IPS-20b (cell line): ENCODE measurements around the gene PNPO.

ENCODE experiments used
- H3K27ac ChIP-seq: one replicate; pipeline ENCODE4 v1.5.1; 2013; ENCODE audit warnings: low read length
- H3K27me3 ChIP-seq: 2 replicates; pipeline ENCODE4 v1.6.1; 2013; ENCODE audit warnings: mild to moderate bottlenecking, low read length, inconsistent platforms; ENCODE audit not compliant: insufficient read depth
- H3K36me3 ChIP-seq: 2 replicates; pipeline ENCODE4 v1.6.1; 2013; ENCODE audit warnings: low read depth, mild to moderate bottlenecking, inconsistent platforms, low read length, moderate library complexity; ENCODE audit not compliant: insufficient read depth
- H3K4me1 ChIP-seq: 2 replicates; pipeline ENCODE4 v1.6.1; 2013; ENCODE audit warnings: mild to moderate bottlenecking, control low read depth, inconsistent platforms, low read length, moderate library complexity; ENCODE audit not compliant: insufficient read depth
- H3K4me3 ChIP-seq: 2 replicates; pipeline ENCODE4 v1.5.1; 2013; ENCODE audit warnings: mild to moderate bottlenecking, low read length, inconsistent platforms
- H3K9ac ChIP-seq: 2 replicates; pipeline ENCODE4 v1.6.1; 2013; ENCODE audit warnings: low read depth, mild to moderate bottlenecking, inconsistent platforms, low read length, moderate library complexity
- H3K9me3 ChIP-seq: 2 replicates; pipeline ENCODE4 v1.6.1; 2013; ENCODE audit warnings: mild to moderate bottlenecking, low read depth, low read length, inconsistent platforms; ENCODE audit not compliant: insufficient read depth

PNPO gene

DNA sequence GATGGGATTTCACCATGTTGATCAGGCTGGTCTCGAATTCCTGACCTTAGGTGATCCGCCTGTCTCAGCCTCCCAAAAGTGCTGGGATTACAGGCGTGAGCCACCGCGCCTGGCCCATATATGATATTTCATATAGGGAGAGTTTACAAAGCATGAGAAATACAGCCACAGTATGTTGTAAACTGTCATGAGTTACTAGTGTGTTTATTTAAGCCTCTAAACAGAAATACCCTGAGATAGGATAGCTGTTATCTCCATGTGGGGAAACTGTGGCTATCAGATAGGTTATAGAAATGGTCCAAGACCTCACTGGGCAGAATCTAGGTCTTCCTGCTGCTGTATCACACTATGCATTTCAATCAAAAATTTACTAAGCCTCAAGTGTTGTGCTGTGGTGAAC is 27.5 kb downstream of the PNPO start:
- peaks cover 4% of the 10 kb centered on the region; the same call in 1 of the 2 replicates for H3K4me1 ChIP-seq

GRCh38 chr17:47969930-47970724 is 28.8 kb downstream of the PNPO start:
- Histone ChIP-seq H3K9ac (peak overlapping the region; percentile 52; the same call in 1 of the 2 replicates), H3K27me3 (no peaks in the 10 kb centered on the region; the same call in 1 of the 2 replicates), H3K4me3 (peak overlapping the region; percentile 59), H3K4me1 (peaks cover 4% of the 10 kb centered on the region; the same call in 1 of the 2 replicates), H3K36me3 (peaks cover 21% of the 10 kb centered on the region), H3K27ac (no peak overlapping the region), H3K9me3 (no peaks in the 10 kb centered on the region)

More for the DNA sequence above, 27.5 kb downstream of the PNPO start:
- Histone ChIP-seq H3K27ac (no peak overlapping the region), H3K27me3 (no peaks in the 10 kb centered on the region; the same call in 1 of the 2 replicates), H3K9ac (no peak overlapping the region), H3K36me3 (peaks cover 10% of the 10 kb centered on the region), H3K4me3 (no peak overlapping the region), H3K9me3 (no peaks in the 10 kb centered on the region)

- H3K27me3 ChIP-seq = no peaks in the 10 kb centered on the region; the same call in 1 of the 2 replicates
- peaks cover 4% of the 10 kb centered on the region; the same call in 1 of the 2 replicates for H3K4me1 ChIP-seq
- H3K27ac ChIP-seq = peak within 1 kb of the TSS; percentile 40
- H3K9me3 ChIP-seq = no peaks in the 10 kb centered on the region
- peak within 1 kb of the TSS; percentile 84 for H3K9ac ChIP-seq
- peak within 1 kb of the TSS; percentile 80 for H3K4me3 ChIP-seq
- peaks cover 29% of the 10 kb centered on the region for H3K36me3 ChIP-seq
These were observed 29.5 kb downstream of the PNPO start, which contains the start of gene CDK5RAP3 for GRCh38 chr17:47970725-47971499. Gene CDK5RAP3, plus strand, starts transcription at chr17:47971113. Its CDS starts 34 bp downstream, at chr17:47971147.

DNA sequence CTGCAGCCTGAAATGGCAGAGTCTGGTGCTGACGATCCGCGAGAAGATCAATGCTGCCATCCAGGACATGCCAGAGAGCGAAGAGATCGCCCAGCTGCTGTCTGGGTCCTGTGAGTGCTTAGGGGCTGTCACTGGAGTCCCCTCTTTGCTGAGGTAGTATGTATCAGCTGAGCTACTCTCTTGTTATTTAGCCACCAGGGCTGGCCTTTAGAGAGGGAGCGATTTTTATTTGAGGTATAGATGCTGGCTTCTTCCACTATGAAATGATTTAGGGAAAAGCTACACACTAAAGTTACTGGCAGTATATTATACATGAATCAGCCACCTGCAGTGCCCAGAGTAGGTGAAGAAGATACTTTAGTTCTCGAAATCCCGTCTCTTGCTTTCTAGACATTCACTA is 32.2 kb downstream of the PNPO start:
- no peak overlapping the region for H3K27ac ChIP-seq
- H3K27me3 ChIP-seq = no peaks in the 10 kb centered on the region; the same call in 1 of the 2 replicates
- no peaks in the 10 kb centered on the region for H3K9me3 ChIP-seq
- H3K4me3 ChIP-seq = no peak overlapping the region
- H3K9ac ChIP-seq = no peak overlapping the region
- H3K36me3 ChIP-seq = peaks cover 47% of the 10 kb centered on the region
- H3K4me1 ChIP-seq = peaks cover 4% of the 10 kb centered on the region; the same call in 1 of the 2 replicates

DNA sequence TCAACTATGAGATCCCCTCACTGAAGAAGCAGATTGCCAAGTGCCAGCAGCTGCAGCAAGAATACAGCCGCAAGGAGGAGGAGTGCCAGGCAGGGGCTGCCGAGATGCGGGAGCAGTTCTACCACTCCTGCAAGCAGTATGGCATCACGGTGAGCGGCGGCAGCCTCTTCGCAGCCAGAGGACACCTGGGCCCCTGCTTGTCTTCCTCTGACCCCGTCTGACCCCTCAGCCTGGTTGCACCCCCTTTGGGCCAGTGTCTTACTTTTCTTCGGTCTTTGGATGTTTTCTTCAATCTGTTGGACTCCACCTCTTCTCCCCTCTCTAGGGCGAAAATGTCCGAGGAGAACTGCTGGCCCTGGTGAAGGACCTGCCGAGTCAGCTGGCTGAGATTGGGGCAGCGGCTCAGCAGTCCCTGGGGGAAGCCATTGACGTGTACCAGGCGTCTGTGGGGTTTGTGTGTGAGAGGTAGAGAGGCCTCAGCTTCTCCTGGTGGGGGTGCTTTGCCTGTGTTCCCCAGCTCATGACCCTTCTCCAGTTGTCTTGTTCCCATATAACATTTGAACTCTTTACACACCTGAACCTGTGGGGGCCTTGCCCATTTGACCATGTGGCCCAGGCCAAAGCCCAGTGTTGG is 33.9 kb downstream of the PNPO start:
- H3K27me3 ChIP-seq = no peaks in the 10 kb centered on the region; the same call in 1 of the 2 replicates
- no peak overlapping the region for H3K9ac ChIP-seq
- peaks cover 2% of the 10 kb centered on the region; the same call in 1 of the 2 replicates for H3K4me1 ChIP-seq
- peaks cover 65% of the 10 kb centered on the region for H3K36me3 ChIP-seq
- H3K9me3 ChIP-seq = no peaks in the 10 kb centered on the region
- H3K27ac ChIP-seq = no peak overlapping the region
- no peak overlapping the region for H3K4me3 ChIP-seq

GRCh38 chr17:47975823-47976205 is 34.4 kb downstream of the PNPO start:
- Histone ChIP-seq H3K36me3 (peaks cover 70% of the 10 kb centered on the region), H3K27me3 (no peaks in the 10 kb centered on the region), H3K27ac (no peak overlapping the region), H3K9ac (no peak overlapping the region), H3K4me3 (no peak overlapping the region), H3K9me3 (no peaks in the 10 kb centered on the region), H3K4me1 (no peaks in the 10 kb centered on the region; the same call in 1 of the 2 replicates)

DNA sequence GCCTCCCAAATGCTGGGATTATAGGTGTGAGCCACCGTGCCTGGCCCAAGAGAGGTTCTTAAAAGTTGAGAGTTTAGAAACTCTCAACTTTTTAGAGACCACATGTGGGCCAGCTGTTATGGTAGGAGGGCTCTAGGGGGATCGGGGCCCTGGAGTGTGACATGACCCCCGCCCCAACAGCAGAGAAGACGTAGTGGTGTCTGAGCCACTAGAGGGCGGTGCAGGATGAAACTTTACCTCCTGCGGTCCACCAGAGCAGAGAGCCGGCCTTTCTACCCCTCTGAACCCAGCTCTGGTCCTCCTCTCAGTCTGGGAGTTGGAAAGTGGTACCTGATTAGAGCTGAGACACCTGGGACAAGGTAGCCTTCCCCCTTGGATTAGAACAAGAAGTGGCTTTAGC is 37.0 kb downstream of the PNPO start:
- Histone ChIP-seq H3K4me3 (no peak overlapping the region), H3K4me1 (no peaks in the 10 kb centered on the region; the same call in 1 of the 2 replicates), H3K9ac (no peak overlapping the region), H3K27me3 (no peaks in the 10 kb centered on the region), H3K27ac (no peak overlapping the region), H3K9me3 (no peaks in the 10 kb centered on the region), H3K36me3 (peaks cover 90% of the 10 kb centered on the region)

DNA sequence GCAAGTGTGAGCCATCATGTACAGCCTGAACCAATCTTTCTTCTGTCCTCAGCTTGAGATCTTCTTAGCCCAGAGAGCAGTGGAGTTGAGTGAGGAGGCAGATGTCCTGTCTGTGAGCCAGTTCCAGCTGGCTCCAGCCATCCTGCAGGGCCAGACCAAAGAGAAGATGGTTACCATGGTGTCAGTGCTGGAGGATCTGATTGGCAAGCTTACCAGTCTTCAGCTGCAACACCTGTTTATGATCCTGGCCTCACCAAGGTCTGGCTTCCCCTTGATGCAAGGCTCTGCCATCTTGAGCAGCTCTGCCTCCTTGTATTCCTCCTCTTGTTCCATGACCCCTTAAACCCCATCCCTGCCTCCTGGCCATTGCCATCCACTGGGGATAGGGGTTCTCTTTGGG is 39.2 kb downstream of the PNPO start:
- Histone ChIP-seq H3K4me3 (no peak overlapping the region), H3K9ac (no peak overlapping the region), H3K27me3 (no peaks in the 10 kb centered on the region), H3K4me1 (no peaks in the 10 kb centered on the region; the same call in 1 of the 2 replicates), H3K36me3 (peaks cover 81% of the 10 kb centered on the region), H3K9me3 (no peaks in the 10 kb centered on the region), H3K27ac (no peak overlapping the region)

GRCh38 chr17:47981462-47981861 is 40.1 kb downstream of the PNPO start:
- Histone ChIP-seq H3K27me3 (no peaks in the 10 kb centered on the region), H3K4me1 (peaks cover 1% of the 10 kb centered on the region), H3K4me3 (no peak overlapping the region), H3K36me3 (peaks cover 72% of the 10 kb centered on the region), H3K27ac (no peak overlapping the region), H3K9ac (no peak overlapping the region), H3K9me3 (no peaks in the 10 kb centered on the region)

DNA sequence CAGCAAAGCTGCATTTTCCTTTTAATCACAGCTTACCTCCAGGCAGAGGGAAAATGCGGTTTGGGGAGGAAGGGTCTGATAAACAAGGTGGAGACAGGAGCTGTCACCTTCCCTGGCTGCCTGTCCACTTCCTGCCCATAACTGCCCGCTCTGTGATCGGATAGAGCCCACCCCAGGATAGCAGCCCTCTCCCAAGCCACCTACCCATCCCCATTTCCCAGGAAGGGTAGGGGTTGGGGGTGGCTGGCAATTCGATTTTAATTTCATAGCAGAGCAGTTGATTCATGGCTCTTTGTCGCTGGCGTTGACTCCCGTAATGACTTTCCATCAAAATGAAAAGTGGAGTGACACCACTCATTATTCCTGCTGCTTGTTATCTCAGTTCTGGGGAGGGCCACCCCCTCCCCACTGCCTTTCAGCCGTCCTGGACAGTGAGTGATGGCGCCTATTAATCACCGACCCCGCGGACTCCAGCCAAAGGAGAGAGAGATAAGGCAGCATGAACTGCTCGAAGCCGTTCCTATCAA is 40.8 kb downstream of the PNPO start:
- H3K36me3 ChIP-seq = peaks cover 67% of the 10 kb centered on the region
- H3K27me3 ChIP-seq = no peaks in the 10 kb centered on the region
- H3K4me3 ChIP-seq = no peak overlapping the region
- no peak overlapping the region for H3K9ac ChIP-seq
- H3K27ac ChIP-seq = no peak overlapping the region
- no peaks in the 10 kb centered on the region for H3K9me3 ChIP-seq
- H3K4me1 ChIP-seq = peaks cover 6% of the 10 kb centered on the region
